Activated gamma-delta T cell treated with anti-CD3 and anti-CD28 coated beads, Interleukin-2, amount 50 U/mL, for 16 hours (primary cell): ENCODE results near the gene ACTL9.
"Not testable (repeated sequence)": the region's sequence is repeated elsewhere in the genome, so short reads cannot be mapped to it uniquely, and the experiment has no call there.

Experiments
- DNase-seq: peaks from one replicate; pipeline ENCODE4 v3.0.0-alpha.2; 2020; ENCODE audit warnings: low read depth

Gene ACTL9, protein sequence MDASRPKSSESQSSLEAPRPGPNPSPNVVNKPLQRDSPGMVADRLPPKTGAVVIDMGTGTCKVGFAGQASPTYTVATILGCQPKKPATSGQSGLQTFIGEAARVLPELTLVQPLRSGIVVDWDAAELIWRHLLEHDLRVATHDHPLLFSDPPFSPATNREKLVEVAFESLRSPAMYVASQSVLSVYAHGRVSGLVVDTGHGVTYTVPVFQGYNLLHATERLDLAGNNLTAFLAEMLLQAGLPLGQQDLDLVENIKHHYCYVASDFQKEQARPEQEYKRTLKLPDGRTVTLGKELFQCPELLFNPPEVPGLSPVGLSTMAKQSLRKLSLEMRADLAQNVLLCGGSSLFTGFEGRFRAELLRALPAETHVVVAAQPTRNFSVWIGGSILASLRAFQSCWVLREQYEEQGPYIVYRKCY

DNA sequence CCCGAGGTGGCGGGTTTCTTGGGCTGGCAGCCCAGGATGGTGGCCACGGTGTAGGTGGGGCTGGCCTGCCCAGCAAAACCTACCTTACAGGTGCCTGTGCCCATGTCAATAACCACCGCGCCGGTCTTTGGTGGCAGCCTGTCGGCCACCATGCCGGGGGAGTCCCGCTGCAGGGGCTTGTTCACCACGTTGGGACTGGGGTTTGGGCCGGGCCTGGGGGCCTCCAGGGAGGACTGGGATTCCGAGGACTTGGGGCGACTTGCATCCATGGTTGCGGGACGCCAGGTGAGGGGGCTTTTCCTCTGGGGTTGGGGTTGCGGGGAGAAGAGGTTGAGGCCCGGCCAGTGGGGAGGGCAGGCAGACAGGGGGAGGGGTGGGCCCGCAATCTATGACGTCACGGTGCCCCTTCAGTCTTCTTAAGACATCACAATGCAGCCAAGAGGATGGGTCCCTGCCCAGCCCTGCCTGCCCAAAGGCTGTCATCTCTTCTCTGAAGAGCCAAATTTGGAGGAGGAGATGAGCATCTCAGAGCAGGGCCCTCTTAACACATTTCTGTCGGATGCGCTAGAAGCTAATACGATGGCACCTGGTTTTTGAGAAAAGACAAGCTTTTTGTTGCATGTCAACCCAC, at the start of gene ACTL9:
Gene ACTL9, minus strand, starts transcription at position 363 of the 631 bp plus-strand sequence. Its CDS starts 94 bp downstream, at position 269.
- no peak for DNase-seq

DNA sequence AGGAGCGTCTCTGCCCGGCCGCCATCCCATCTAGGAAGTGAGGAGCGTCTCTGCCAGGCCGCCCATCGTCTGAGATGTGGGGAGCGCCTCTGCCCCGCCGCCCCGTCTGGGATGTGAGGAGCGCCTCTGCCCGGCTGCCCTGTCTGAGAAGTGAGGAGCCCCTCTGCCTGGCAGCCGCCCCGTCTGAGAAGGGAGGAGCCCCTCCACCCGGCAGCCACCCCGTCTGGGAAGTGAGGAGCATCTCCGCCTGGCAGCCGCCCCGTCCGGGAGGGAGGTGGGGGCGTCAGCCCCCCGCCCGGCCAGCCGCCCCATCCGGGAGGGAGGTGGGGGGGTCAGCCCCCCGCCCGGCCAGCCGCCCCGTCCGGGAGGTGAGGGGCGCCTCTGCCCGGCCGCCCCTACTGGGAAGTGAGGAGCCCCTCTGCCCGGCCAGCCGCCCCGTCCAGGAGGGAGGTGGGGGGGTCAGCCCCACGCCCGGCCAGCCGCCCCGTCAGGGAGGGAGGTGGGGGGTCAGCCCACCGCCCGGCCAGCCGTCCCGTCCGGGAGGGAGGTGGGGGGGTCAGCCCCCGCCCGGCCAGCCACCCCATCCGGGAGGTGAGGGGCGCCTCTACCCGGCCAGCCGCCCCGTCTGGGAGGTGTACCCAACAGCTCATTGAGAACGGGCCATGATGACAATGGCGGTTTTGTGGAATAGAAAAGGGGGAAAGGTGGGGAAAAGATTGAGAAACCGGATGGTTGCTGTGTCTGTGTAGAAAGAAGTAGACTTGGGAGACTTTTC, 40.9 kb upstream of the ACTL9 start:
- not testable (repeated sequence) for DNase-seq

DNA sequence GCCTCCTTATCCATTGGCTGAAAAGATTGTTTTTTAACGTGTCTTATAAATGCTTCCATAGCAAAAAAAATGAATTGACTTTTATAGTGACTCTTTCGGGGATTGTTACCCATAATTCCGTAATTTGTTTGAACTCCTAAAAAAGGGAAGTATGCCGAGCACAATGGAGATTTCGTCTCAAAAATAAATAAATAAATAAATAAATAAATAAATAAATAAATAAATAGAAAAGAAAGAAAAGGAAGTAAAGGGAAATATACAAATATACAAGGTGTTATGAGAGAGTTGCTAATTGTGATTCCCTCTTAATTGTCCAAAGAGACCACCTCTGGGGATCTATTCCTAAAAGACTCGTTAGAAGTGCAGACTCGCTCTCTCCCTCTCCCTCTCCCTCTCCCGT, 39.8 kb upstream of the ACTL9 start:
- no peak for DNase-seq

DNA sequence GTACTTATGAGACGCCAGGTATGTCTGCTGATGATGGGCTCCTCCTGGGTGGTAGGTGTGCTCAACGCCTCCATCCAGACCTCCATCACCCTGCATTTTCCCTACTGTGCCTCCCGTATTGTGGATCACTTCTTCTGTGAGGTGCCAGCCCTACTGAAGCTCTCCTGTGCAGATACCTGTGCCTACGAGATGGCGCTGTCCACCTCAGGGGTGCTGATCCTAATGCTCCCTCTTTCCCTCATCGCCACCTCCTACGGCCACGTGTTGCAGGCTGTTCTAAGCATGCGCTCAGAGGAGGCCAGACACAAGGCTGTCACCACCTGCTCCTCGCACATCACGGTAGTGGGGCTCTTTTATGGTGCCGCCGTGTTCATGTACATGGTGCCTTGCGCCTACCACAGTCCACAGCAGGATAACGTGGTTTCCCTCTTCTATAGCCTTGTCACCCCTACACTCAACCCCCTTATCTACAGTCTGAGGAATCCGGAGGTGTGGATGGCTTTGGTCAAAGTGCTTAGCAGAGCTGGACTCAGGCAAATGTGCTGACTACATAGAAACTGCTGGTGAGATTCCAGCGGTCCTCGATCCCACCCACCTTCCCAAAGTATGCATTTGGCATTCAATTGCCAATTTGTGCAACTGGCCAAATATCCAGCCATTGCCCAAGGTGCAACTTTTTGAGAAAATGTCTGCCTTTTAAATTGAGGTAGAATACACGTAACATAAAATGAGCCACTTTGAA, 33.0 kb upstream of the ACTL9 start:
- no peak for DNase-seq

DNA sequence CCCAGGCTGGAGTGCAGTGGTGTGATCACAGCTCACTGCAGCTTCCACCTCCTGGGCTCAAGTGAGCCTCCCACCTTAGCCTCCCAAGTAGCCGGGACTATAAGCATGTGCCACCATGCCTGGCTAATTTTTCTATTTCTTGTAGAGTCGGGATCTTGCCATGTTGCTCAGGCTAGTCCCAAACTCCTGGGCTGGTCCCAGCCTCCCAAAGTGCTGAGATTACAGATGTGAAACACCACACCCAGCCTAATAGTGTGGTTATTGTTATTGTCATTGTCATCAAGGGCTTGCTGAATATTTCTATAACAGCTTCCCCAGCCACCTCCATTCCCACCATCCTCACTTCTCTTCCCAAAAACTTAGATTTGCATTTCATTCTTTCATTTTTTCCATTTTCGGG, 25.7 kb upstream of the ACTL9 start:
- no peak for DNase-seq

DNA sequence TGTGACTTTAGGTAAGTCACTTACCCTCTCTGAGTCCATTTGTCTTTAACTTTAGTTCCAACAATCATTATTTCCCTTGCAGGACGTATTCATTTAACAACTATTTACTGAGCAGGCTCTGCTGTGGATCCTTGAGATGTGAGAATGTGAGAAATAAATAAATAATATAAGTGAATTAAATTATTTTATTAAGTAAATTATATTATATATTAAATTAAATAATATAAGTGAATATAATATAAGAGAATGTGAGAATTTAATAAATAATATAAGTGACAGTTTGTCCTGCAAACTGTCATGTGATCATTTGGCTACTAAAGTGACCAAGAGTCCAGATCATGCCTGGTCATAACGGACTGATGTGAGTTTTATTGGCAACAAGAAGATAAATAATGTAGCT, 23.4 kb upstream of the ACTL9 start:
- DNase-seq = no peak

DNA sequence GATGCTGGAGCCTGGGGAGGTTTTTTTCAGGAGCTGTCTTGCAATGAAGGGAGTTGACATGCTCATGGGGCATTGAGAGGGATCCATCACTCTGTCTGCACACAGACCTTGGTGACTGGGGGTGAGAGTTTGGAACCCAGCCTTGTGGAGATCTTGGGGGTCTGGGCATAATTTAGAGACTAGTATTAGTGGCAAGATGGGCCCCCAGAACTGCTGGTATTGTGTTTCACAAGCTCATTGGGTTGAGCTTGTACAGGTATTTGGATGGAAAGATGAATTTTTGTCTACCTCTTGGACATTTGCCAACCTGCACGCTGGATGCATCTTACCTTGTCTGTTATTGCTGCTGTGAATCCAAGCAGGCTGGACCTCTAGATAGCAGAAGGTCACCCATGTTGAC, 22.7 kb upstream of the ACTL9 start, which contains the start of gene OR2Z1:
Gene OR2Z1, plus strand, starts transcription at position 301 of the 400 bp plus-strand sequence. CDS start 9,395 bp downstream, outside the sequence.
- DNase-seq = no peak

DNA sequence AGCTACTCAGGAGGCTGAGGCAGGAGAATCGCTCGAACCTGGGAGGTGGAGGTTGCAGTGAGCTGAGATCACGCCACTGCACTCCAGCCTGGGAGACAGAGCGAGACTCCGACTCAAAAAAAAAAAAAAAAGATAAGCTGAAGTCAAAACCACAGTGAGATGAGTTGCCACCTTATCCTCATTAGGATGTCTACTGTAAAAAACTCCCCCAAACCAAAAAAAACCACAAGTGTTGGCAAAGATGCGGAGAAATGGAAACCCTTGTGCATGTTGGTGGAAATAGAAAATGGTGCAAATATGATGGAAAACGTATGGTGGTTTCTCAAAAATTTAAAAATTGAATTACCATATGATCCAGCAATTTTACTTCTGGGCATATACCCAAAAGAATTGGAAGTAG, 11.7 kb upstream of the ACTL9 start:
- not testable (repeated sequence) for DNase-seq

DNA sequence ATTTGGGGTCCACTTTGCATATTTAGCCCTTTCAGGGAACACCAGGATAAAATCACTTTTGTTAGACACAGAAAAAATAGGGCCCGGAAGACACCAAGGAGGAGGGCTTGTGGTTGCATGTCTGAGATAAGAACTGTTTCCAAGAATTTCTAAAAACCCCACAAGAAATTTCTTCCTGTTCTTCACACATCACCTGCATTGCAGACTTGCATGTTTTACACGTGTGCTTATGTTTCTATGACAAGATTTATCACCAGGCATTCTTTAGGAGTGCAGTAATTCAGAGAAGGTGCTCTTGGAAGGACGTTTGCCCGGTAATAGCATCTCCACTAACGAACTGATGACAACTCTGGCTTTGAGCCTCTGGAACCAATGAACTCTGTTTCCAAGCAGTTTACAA, 7.1 kb upstream of the ACTL9 start:
- no peak for DNase-seq

DNA sequence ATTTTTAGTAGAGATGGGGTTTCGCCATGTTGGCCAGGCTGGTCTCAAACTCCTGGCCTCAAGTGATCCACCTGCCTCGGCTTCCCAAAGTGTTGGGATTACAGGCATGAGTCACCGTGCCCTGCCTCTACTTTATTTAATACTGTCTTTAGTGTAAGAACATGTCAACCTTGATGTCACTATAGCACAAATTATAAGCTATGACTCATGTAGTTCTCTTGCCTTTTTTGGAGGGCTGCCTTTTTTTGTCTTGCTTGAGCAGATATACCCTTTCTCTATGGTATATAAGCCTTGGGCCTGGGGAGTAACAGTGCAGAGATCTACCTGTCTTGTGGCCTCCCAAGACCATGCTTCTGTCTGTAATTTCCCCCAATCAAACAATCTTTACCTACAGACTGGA, 6.7 kb upstream of the ACTL9 start:
- not testable (repeated sequence) for DNase-seq

DNA sequence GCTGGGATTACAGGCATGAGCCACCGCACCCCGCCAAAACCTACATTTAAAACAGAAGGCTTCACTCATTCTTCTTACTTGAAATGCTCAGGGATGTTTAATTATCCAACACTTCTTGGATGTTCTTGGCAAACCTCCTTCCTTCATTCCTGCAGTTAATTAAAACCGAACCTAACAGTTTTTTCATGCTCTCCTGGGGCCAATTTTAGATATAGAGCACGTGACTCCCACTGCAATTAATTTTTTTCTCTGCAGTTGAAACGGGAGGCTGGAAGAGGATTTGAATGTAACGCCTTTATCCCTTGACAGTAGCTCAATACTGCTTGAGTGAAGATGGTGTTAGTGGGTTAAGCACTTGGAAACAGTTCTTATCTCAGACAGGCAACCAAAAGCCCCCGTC, 4.6 kb upstream of the ACTL9 start:
- DNase-seq = no peak

DNA sequence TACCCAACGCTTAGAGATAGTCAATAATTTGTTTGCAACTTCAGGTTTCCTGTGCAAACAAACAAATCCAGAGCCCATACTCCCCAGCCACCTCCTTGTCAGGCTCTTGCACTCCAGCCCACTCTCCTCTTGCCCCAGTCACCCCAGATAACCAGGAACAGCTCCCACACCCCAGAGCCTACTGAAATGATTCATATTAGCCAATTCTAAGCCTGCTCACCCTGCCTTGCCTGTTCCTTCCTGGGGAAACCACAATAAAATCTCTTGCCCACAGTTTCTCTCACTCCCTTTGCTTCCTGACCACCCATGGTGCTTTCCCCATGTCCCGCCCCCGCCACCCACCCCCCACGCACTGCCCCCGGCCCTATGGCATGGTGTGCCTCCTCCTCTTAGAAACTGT, 3.8 kb upstream of the ACTL9 start:
- DNase-seq = peak; percentile 23

DNA sequence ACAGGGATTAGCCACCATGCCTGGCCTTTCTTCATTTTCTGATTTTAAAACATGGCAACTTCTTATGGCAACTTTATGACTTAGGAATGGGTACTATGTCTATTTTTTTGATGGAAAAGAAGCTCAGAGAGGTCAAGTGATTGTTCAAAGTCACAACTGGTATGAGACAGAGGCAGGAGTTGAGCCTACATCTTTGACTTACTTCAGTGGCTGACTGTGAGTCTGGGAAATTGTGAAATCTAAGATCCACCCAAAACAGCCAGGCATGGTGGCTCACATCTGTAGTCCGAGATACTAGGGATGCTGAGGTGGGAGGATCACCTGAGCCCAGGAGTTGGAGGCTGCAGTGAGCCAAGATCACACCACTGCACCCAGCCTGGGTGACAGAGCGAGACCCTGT, 2.4 kb upstream of the ACTL9 start:
- DNase-seq = no peak

DNA sequence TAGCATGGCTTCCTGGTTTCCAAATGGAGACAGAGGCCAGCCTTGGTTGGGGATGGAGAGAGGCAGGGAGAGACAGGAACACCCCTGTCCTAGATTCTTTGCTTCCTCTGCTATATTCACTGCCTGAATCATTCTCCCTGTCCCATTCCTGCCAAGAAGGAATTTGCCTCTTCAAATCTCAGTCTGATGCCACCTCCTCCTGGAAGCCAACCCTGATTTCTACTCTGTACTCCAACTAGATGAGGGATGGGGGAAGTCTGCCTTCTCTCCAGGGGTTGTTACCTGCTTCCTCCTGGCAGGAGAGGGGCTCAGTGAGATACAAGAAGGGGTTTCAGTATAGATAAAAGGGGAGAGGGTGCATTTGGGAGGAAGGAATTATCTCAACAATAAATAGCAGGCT, 1.3 kb upstream of the ACTL9 start:
- no peak for DNase-seq

DNA sequence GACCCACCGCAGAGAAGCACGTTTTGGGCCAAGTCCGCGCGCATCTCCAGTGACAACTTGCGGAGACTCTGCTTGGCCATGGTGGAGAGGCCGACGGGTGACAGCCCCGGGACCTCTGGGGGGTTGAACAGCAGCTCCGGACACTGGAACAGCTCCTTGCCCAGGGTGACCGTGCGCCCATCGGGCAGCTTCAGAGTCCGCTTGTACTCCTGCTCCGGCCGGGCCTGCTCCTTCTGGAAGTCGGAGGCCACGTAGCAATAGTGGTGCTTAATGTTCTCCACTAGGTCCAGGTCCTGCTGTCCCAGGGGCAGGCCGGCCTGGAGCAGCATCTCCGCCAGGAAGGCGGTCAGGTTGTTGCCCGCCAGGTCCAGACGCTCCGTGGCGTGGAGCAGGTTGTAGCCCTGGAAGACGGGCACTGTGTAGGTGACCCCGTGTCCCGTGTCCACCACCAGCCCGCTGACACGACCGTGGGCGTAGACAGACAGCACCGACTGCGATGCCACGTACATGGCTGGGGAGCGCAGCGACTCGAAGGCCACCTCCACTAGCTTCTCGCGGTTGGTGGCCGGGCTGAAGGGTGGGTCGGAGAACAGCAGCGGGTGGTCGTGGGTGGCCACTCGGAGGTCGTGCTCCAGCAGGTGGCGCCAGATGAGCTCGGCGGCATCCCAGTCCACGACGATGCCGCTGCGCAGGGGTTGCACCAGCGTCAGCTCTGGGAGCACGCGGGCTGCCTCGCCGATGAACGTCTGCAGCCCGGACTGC, 743 bp downstream of the ACTL9 start:
- no peak for DNase-seq

DNA sequence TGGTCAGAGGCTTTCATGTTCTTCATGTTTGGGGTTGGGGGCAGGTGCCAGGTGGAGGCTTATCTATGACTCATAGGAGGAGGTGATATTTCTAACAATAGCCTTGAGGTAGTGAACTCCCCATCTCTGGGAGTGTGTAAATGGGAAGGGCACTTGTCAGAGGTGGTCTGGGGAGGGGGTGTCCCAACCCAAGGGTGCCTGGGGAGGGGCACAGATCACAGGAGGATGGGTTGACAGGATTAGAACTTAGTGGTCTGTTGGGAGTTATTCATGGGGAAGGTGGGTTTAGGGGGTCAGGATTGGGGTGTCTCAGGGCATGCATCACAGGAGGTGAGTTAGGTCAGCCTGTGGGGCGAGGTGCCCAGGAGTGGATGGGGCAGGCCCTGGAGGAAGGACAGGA, 1.6 kb downstream of the ACTL9 start:
- no peak for DNase-seq

DNA sequence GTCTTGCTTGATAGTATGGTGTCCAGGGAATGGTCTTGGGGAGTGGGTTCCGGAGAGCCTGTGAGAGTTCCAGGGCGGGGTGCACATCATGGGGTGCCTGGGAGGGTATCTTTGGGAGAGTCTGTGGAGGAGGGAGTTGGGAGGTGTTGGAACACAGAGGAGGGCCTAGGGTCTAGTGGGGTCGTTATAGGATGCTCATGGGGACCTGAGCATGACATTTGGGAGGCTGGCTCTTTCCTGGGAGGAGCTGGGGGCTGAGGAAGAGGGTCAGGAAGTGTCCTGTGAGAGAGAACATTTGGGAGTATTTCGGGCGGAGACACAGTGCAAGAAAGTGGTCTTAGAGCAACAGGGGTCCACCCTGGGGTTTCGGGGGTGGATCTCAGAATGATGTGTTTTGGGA, 2.7 kb downstream of the ACTL9 start:
- DNase-seq = no peak

DNA sequence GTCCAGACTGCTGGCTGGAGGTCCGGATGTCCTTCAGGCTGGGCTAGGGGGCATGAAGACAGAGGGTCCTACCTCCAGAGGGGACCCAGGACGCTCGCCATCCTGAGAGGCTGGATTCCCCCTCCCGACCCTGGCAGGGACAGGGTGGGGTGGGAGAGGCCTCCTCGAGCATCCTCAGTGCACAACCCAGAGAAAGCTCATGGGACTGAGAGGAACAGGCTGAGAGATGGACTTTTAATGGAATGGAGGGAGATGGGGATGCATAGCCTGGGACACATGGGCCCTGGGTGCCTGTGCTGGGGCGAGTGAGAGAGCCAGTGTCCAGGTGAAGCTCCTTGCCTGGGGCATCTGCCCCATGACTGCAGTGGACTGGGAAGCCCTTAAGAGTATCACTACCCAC, 3.1 kb downstream of the ACTL9 start:
- DNase-seq = no peak

DNA sequence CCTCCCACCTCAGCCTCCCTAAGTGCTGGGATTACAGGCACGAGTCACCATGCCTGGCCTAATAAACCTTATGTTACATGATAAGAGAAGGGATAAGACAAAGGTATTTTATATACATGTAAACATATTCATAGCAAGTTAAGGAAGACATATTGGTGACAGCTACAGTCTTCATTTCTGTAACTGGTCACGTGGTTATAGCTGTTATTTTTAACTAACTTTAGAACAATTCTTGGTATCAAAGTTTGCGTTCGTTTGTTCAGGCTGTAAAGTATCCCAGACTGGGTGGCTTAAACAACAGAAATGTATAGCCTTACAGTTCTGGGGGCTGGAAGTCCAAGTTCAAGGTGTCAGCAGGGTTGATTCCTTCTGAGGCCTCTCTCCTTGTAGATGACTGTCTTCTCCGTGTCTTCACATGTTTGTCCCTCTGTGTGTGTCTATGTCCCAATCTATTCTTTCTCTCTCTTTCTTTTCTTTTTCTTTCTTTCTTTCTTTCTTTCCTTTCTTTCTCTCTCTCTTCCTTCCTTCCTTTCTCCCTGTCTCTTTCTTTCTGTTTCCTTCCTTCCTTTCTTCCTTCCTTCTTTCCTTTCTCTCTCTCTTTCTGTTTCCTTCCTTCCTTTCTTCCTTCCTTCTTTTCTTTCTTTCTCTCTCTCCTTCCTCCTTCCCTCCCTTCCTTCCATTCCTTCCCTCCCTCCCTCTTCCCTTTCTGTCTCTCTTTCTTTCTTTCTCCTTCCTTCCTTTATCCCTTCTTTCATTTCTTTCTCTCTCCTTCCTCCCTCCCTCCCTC, 7.6 kb downstream of the ACTL9 start:
- DNase-seq = no peak

DNA sequence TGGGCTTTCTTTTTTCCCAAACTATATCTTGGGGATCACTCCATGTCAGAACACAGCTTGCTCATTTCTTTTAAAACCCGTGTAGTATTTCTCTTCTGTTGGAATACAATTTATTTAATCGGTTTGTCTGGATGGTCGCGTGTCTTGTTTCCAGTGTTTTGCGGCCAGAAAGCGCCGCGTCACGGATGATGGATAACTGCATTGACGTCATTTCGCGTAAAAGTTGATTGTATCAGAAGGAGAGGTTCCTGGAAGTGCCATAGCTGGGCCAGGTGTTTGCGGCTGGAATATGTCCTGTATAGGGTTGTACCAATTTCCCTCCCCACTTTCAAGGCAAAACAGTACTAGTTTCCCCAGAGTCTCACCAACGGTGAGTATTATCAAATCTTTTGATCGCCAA, 9.7 kb downstream of the ACTL9 start:
- DNase-seq = no peak

DNA sequence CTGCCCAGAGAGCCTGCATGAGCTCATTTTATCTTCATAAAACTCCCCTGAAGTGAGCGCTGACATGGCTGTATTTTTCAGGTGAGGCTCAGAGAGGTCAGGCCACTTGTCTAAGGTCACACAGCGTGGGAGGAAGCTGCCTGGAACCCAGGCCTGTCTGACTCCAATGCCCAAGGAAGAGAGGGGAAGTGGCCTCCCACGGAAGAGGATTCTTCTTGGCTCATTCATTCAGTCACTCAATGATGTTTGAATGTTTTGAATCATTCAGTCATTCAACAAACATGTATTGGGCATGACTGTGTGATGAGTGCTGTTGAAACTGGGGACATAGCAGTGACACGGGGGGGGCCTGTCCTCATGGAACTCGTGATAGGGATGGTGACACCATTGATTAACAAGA, 12.0 kb downstream of the ACTL9 start:
- DNase-seq = no peak
